ENCODE measurements around the gene DSCAM. TPM values are rescaled to one million over a fixed set of nuclear protein-coding genes. Genes with fewer than 3 reads are reported as not detected.

The DSCAM gene
- total RNA-seq, 1 donor from 2014 or later = 4.4 TPM

DNA sequence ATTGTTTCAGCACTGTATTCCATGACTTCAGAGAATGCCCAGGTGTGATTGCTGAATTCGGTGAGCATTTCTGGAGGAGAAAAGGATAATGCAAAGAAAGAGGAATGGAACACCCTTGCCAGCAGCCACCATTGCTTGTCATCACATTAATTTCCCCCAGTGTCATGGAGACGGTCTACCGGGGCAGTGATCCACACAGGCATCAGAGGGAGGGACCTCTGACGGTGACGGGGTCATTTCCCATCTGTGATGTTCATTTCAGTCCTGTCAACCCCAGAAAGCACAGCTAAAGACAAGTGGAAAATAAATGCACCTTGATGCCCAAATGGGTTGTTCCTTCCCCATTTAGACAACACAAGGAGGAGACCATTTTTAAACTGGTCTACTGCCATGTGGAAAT is 603.3 kb downstream of the DSCAM start:
- no peak for DNase-seq
- H3K9me3 Mint-ChIP-seq (ENCODE audit: unreplicated experiment) = peaks cover 4% of the 10 kb centered on the region
- no peaks in the 10 kb centered on the region for H3K27me3 Mint-ChIP-seq (ENCODE audit: unreplicated experiment)
- H3K4me3 Mint-ChIP-seq (ENCODE audit: unreplicated experiment) = no peak overlapping the region
- H3K4me1 Mint-ChIP-seq (ENCODE audit: low read depth, unreplicated experiment) = no peaks in the 10 kb centered on the region
- H3K27ac Mint-ChIP-seq (ENCODE audit: unreplicated experiment) = no peak overlapping the region
- H3K36me3 Mint-ChIP-seq (ENCODE audit: unreplicated experiment) = peaks cover 19% of the 10 kb centered on the region
- TF ChIP-seq, protein P1, sequence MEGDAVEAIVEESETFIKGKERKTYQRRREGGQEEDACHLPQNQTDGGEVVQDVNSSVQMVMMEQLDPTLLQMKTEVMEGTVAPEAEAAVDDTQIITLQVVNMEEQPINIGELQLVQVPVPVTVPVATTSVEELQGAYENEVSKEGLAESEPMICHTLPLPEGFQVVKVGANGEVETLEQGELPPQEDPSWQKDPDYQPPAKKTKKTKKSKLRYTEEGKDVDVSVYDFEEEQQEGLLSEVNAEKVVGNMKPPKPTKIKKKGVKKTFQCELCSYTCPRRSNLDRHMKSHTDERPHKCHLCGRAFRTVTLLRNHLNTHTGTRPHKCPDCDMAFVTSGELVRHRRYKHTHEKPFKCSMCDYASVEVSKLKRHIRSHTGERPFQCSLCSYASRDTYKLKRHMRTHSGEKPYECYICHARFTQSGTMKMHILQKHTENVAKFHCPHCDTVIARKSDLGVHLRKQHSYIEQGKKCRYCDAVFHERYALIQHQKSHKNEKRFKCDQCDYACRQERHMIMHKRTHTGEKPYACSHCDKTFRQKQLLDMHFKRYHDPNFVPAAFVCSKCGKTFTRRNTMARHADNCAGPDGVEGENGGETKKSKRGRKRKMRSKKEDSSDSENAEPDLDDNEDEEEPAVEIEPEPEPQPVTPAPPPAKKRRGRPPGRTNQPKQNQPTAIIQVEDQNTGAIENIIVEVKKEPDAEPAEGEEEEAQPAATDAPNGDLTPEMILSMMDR (IDR thresholded peaks at IDR 0.05; ENCODE audit: partially characterized antibody, unreplicated experiment) = no peak

- H3K9me3 Mint-ChIP-seq (ENCODE audit: unreplicated experiment) = no peaks in the 10 kb centered on the region
- H3K27me3 Mint-ChIP-seq (ENCODE audit: unreplicated experiment) = no peaks in the 10 kb centered on the region
- peaks cover 12% of the 10 kb centered on the region for H3K36me3 Mint-ChIP-seq (ENCODE audit: unreplicated experiment)
- H3K27ac Mint-ChIP-seq (ENCODE audit: unreplicated experiment) = no peak overlapping the region
- DNase-seq = no peak
- no peak overlapping the region for H3K4me3 Mint-ChIP-seq (ENCODE audit: unreplicated experiment)
- TF ChIP-seq, protein P1 (IDR thresholded peaks at IDR 0.05; ENCODE audit: partially characterized antibody, unreplicated experiment) = no peak
- no peaks in the 10 kb centered on the region for H3K4me1 Mint-ChIP-seq (ENCODE audit: low read depth, unreplicated experiment)
Observed at GRCh38 chr21:40242586-40243265, 604.2 kb downstream of the DSCAM start.

DNA sequence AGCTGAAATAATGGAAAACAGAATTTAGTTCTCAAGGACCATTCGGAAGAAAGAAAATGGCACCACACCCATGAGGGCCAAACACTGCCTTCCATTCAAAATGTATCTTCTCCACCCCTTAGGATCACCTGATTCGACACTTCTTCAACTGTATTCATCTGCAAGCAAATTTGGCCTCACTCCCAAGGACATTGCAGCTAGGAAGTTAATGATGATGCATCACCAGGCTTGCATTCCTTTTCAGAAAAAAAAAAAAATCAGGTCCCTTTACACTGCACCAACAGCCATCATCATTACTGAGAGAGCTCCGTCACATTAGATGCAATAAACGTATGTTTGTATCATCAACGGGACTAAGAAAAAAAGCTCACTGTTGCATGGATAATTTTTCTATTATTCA is 611.4 kb downstream of the DSCAM start:
- H3K4me1 Mint-ChIP-seq (ENCODE audit: low read depth, unreplicated experiment) = no peaks in the 10 kb centered on the region
- no peaks in the 10 kb centered on the region for H3K36me3 Mint-ChIP-seq (ENCODE audit: unreplicated experiment)
- TF ChIP-seq, protein P1 (IDR thresholded peaks at IDR 0.05; ENCODE audit: partially characterized antibody, unreplicated experiment) = no peak
- no peak overlapping the region for H3K27ac Mint-ChIP-seq (ENCODE audit: unreplicated experiment)
- no peak overlapping the region for H3K4me3 Mint-ChIP-seq (ENCODE audit: unreplicated experiment)
- DNase-seq = no peak
- H3K9me3 Mint-ChIP-seq (ENCODE audit: unreplicated experiment) = peaks cover 2% of the 10 kb centered on the region
- peaks cover 1% of the 10 kb centered on the region for H3K27me3 Mint-ChIP-seq (ENCODE audit: unreplicated experiment)

DNA sequence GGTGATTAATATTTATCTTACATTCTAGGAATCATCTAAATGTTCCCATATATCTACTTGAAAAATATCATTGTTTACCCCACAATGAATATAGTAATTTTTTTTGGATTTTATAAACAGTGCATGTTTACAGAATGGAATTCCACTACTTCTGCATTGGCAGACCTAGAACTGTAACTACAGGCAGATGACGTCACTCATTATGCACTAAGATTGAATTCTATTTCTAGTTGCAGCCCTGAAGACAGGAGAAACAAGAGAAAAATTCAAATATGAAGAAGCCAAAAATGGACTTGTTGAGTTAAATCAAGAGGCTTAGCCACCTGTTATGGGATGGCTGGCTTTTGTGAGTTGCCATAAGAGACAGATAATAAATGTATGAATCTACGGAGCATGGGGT is 615.0 kb downstream of the DSCAM start:
- Mint-ChIP-seq H3K4me1 (ENCODE audit: low read depth, unreplicated experiment) (no peaks in the 10 kb centered on the region), H3K9me3 (ENCODE audit: unreplicated experiment) (peaks cover 2% of the 10 kb centered on the region), H3K4me3 (ENCODE audit: unreplicated experiment) (no peak overlapping the region), H3K27me3 (ENCODE audit: unreplicated experiment) (peaks cover 1% of the 10 kb centered on the region), H3K36me3 (ENCODE audit: unreplicated experiment) (no peaks in the 10 kb centered on the region), H3K27ac (ENCODE audit: unreplicated experiment) (no peak overlapping the region)
- TF ChIP-seq, protein P1 (IDR thresholded peaks at IDR 0.05; ENCODE audit: partially characterized antibody, unreplicated experiment) = no peak
- DNase-seq = no peak

- Mint-ChIP-seq H3K27ac (ENCODE audit: unreplicated experiment) (no peak overlapping the region), H3K27me3 (ENCODE audit: unreplicated experiment) (peaks cover 1% of the 10 kb centered on the region), H3K4me3 (ENCODE audit: unreplicated experiment) (no peak overlapping the region), H3K4me1 (ENCODE audit: low read depth, unreplicated experiment) (no peaks in the 10 kb centered on the region), H3K9me3 (ENCODE audit: unreplicated experiment) (peaks cover 2% of the 10 kb centered on the region), H3K36me3 (ENCODE audit: unreplicated experiment) (no peaks in the 10 kb centered on the region)
- DNase-seq = no peak
- TF ChIP-seq, protein P1 (IDR thresholded peaks at IDR 0.05; ENCODE audit: partially characterized antibody, unreplicated experiment) = no peak
Observed at GRCh38 chr21:40227096-40227495, 619.9 kb downstream of the DSCAM start.
